NCI-H524 treated with DMSO at 0.1 percent for 48 hours (cell line): ENCODE data around the gene MYO1E.
"Not testable (repeated sequence)": the region's sequence is repeated elsewhere in the genome, so short reads cannot be mapped to it uniquely, and the experiment has no call there.

Experiments used
- DNase-seq: peaks from one replicate; lab custom pipeline; 2025; lab: John Stamatoyannopoulos, UW

Gene MYO1E

GRCh38 chr15:59372352-59373211 lies at the start of gene MYO1E:
MYO1E (minus strand) TSS chr15:59372871; CDS start chr15:59372500, 371 bp downstream.
- peak; percentile 90 for DNase-seq

DNA sequence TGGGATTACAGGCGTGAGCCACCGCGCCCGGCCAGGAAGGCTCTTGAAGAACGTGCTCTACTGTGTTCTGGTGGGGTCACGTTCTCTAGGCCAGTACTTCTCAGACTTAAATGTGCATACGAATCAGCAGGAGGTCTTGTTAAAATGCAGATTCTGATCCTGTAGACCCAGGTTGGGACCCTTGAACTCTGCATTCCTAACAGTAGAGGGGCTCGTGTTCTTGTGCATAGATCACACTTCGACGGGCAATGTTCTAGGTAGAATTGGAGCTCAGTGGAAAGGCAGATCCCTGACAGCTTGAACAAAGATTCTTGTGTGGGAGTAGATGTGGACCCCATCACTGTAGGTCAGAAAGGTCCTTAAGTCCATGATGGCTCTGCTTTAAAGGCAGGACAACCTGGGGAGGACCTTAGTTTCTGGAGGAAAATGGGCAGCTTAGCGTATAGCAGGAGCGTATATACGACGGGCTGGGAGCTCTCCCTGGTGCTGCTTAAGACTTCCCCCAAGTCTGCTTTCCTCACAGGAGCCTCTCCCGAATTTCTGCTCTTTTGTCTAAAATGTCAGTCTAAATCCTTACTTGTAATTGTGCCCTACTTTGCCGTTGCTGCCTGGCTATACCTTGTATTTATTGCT lies 48.4 kb upstream of the MYO1E start:
- no peak for DNase-seq

GRCh38 chr15:59420108-59420507 lies 47.4 kb upstream of the MYO1E start:
- no peak for DNase-seq

GRCh38 chr15:59419170-59419569 lies 46.5 kb upstream of the MYO1E start:
- DNase-seq: no peak

- DNase-seq: no peak
These were observed 44.1 kb upstream of the MYO1E start for GRCh38 chr15:59416816-59417215.

GRCh38 chr15:59413577-59413976 lies 40.9 kb upstream of the MYO1E start:
- DNase-seq: no peak

DNA sequence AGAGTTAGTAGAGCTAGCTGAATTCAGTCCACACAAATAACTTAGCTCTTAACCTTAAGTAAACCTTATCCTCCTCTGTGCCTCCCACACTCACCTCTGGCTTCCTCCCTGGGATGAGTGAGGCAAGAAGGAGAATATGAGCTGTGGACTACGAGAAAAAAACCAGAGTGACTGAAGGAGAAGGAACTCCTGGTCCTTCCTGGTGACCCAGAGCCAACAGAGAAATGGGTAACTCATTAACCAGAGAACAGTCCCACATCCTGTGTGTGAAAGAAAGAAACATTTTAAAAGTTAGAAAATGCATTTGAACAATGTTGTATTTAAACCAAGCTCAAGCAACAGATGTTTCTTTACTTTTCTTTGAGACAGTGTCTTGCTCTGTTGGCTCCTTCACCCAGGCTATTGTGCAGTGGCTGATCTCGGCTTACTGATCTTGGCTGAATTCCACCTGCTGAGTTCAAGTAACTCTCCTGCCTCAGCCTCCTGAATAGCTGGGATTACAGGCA lies 37.8 kb upstream of the MYO1E start:
- DNase-seq: no peak

GRCh38 chr15:59407946-59408345 lies 35.3 kb upstream of the MYO1E start:
- no peak for DNase-seq

- no peak for DNase-seq
These were observed 33.8 kb upstream of the MYO1E start for GRCh38 chr15:59406446-59406845.

DNA sequence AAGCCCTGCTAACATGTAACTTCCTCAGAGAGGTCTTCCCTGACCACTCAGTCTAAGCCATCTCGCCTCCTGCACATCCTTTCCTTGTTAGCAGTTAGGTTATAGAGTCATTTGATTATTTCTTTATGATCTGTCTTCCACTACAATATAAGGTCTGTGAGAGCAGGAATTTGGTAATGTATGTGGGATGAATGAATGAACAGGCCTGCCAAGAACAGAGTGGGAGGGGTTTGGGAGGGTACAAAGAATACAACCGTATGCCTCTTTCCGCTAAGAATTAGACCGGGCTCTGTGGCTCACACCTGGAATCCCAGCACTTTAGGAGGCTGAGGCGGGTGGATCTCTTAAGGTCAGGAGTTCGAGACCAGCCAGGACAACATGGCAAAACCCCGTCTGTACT lies 32.4 kb upstream of the MYO1E start:
- DNase-seq: no peak

DNA sequence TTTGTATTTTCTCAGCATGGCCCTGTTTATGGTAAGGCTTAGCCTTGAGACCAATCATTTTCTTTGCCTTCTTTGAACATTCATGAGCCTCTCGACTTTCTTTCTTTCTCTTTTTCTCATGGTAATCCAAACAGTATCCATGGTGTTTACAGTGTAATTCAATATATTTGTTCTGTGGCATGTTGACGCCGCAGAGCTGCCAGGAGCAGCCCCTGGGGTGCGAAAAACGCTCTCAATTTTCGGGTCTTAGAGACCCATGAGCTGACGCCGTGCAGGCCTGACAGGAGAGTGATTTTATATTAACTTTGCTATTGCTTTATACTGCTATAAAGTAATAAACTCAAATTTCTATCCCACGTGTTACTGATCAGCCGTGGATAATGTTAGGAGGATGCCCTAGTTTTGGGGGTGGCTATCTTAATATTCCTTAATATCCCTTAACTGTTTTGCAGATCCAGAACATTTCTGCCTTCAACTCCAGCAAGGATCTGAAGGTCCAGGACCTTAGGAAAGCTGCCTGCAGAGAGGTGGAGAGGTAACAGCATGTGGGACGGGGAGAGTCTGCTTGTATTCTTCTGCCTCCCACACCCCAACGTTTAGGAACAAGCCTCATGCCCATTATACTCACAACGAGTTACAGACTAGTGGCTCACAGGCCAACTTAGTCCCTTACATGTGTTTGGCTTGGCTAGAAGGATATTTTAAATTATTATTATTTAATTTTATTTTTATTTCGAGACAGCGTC lies 29.3 kb upstream of the MYO1E start:
- DNase-seq: no peak

- not testable (repeated sequence) for DNase-seq
These were observed 28.6 kb upstream of the MYO1E start for GRCh38 chr15:59401051-59401823.

DNA sequence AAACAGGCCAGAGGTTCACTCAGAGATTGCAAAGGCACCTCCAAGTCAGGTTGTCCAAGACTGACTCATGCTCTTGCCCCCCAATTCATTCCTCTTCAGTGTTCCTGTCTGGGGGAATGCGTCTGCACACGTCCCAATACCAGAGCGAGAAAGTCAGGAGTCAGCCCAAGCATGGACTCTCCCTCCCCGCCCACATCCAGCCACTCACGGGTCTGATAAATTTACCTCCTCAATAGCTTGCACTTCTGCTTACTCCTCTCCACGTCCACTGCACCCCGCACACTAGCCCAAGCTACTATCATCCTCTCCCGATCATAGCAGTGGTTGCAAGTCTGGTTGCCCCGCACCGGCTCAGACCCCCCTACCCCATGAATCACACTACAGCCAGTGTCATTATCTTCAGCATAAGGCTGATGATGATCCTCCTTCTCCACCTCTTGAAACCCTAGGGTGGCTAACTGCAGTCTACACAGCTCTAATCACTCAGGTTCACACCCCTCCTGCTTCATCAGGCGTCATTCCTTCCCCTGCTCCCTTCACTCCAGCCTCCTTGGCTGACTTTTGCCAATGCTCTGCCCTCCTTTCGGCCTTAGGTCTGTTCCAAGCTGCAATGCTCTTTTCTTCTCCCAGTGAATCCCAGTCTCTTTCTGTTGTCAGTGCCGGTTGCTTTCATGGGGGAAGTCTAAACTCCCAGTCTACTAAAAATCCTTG lies 27.6 kb upstream of the MYO1E start:
- DNase-seq: no peak

- no peak for DNase-seq
These were observed 26.9 kb upstream of the MYO1E start for GRCh38 chr15:59399465-59400102.

- no peak for DNase-seq
These were observed 25.5 kb upstream of the MYO1E start for GRCh38 chr15:59398220-59398619.

DNA sequence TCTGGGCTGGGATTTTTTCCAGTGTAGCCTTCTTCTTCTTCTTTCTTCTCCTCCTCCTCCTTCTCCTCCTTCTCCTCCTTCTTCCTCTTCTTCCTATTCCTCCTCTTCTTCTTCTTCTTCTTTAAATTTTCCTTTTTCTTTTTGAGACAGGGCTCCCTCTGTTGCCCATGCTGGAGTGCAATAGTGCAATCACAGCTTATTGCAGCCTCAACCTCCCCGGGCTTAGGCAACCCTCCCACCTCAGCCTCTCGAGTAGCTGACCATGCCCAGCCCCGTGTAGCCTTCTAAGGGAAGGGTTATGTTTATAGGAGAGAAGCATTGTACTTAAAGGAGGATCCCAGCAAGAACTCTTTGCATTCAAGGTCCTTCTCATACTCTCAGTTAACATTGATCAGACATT lies 24.0 kb upstream of the MYO1E start:
- DNase-seq: no peak

- DNase-seq: no peak
These were observed 23.5 kb upstream of the MYO1E start for GRCh38 chr15:59396211-59396610.

DNA sequence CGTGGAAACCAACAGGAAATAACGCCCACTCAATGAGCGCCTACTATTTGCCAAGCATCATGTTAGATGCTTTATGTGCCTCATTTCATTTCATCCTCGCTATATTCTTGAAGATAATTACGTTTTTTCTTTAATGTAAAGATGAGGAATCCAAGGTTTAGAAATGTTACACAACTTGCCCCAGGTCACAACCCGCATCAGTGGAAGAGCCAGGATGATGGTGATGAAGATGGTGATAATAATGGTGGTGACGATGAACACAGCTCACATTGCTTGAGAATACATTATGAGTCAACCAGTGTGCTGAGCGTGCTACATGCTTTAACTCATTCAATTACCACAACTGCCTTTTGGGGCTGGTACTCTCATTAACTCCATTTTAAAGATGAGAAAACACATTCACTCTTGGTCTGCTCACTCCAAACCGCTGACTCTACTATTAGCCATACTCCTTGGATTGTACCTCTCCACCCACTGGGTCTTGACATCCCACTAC lies 21.5 kb upstream of the MYO1E start:
- DNase-seq: no peak

- no peak for DNase-seq
These were observed 19.6 kb upstream of the MYO1E start for GRCh38 chr15:59392299-59392698.

- DNase-seq: no peak
These were observed 16.0 kb upstream of the MYO1E start for GRCh38 chr15:59388670-59389069.
